H1 (cell line): Measurements from ENCODE around the gene REPS1. TPM values are rescaled to one million over a fixed set of nuclear protein-coding genes. Genes with fewer than 3 reads are reported as not detected.

Experiments used
- CTCF ChIA-PET: fragments of 300-600 bp; sonication (Branson Sonifier 250); formaldehyde crosslinking; loops from one replicate; lab custom pipeline; 2021; ENCODE audit not compliant: partially characterized antibody; lab: Charles Lee
- POLR2A ChIA-PET: fragments of 300-600 bp; sonication (Branson Sonifier 250); formaldehyde crosslinking; loops from one replicate; lab custom pipeline; 2021; ENCODE audit warnings: inconsistent platforms; ENCODE audit not compliant: partially characterized antibody; lab: Charles Lee
- DNase-seq, 2 experiments: peaks; one replicate each; pipeline versions ENCODE4 v3.0.0 to v3.0.0-alpha.2; 2010 to 2022; ENCODE audit warnings: low spot score in 2 of 2, low read depth in 1 of 2, mixed read lengths in 1 of 2
- FAIRE-seq: peaks from 2 replicates; lab custom pipeline; 2011; peaks lifted over from hg19 to GRCh38; lab: Jason Lieb, UNC
- H2AFZ ChIP-seq: 2 replicates; pipeline ENCODE4 v1.8.1; 2012; ENCODE audit warnings: low read length, inconsistent platforms
- H2AK5ac ChIP-seq: 2 replicates; pipeline ENCODE4 v1.6.1; 2013; ENCODE audit warnings: low read depth, low read length
- H2BK120ac ChIP-seq: replicated peaks from 2 replicates; pipeline ENCODE3; 2013; ENCODE audit warnings: low read depth, low read length, inconsistent platforms
- H2BK12ac ChIP-seq: 2 replicates; pipeline ENCODE4 v1.6.1; 2013; ENCODE audit warnings: low read depth, low read length
- H2BK15ac ChIP-seq: 2 replicates; pipeline ENCODE4 v1.6.1; 2013; ENCODE audit warnings: low read length
- H2BK20ac ChIP-seq: 2 replicates; pipeline ENCODE4 v1.6.1; 2013; ENCODE audit warnings: low read length
- H2BK5ac ChIP-seq: 2 replicates; pipeline ENCODE4 v1.6.1; 2013; ENCODE audit warnings: low read depth, low read length
- H3K14ac ChIP-seq: 2 replicates; pipeline ENCODE4 v1.6.1; 2013; ENCODE audit warnings: inconsistent platforms; ENCODE audit not compliant: insufficient read length
- H3K18ac ChIP-seq: 2 replicates; pipeline ENCODE4 v1.6.1; 2013; ENCODE audit warnings: low read length; ENCODE audit errors: extremely low read depth
- H3K23ac ChIP-seq: 2 replicates; pipeline ENCODE4 v1.6.1; 2013; ENCODE audit warnings: inconsistent platforms; ENCODE audit not compliant: insufficient read length
- H3K23me2 ChIP-seq: 2 replicates; pipeline ENCODE4 v1.6.1; 2013; ENCODE audit warnings: low read depth, low read length
- H3K27ac ChIP-seq: 2 replicates; pipeline ENCODE4 v1.6.1; 2011; ENCODE audit warnings: low read depth, low read length, inconsistent platforms
- H3K27me3 ChIP-seq, 4 experiments: replicated peaks in 1 of 4; 1 replicate in 1 of 4; 2 replicates in 3 of 4; pipeline versions ENCODE4 v1.6.1 to v1.8.1; 2011 to 2013; ENCODE audit warnings: low read length in 3 of 4, mild to moderate bottlenecking in 3 of 4, inconsistent platforms in 2 of 4, mixed read lengths in 2 of 4, moderate library complexity in 1 of 4; ENCODE audit not compliant: control insufficient read depth in 3 of 4, insufficient read depth in 3 of 4; ENCODE audit errors: extremely low read depth in 1 of 4
- H3K36me3 ChIP-seq, 4 experiments: 2 replicates each; pipeline versions ENCODE4 v1.6.1 to v1.8.1; 2011 to 2013; ENCODE audit warnings: mild to moderate bottlenecking in 4 of 4, low read length in 3 of 4, moderate library complexity in 2 of 4, control low read depth in 1 of 4, inconsistent platforms in 1 of 4; ENCODE audit not compliant: insufficient read depth in 4 of 4, control insufficient read depth in 2 of 4
- H3K4ac ChIP-seq: replicated peaks from 2 replicates; pipeline ENCODE3; 2013; ENCODE audit warnings: low read length, low read depth, mixed read lengths, inconsistent platforms; ENCODE audit not compliant: insufficient read length
- H3K4me1 ChIP-seq, 4 experiments: replicated peaks in 1 of 4; 1 replicate in 1 of 4; 2 replicates in 3 of 4; pipeline versions ENCODE4 v1.6.1 to v1.8.1; 2011 to 2013; ENCODE audit warnings: low read length in 3 of 4, inconsistent platforms in 2 of 4, mixed read lengths in 1 of 4; ENCODE audit not compliant: insufficient read depth in 4 of 4, control insufficient read depth in 3 of 4
- H3K4me2 ChIP-seq, 2 experiments: 2 replicates each; pipeline versions ENCODE4 v1.6.1 to v1.8.1; 2011 to 2013; ENCODE audit warnings: low read depth in 2 of 2, low read length in 2 of 2, control low read depth in 1 of 2, inconsistent platforms in 1 of 2, mild to moderate bottlenecking in 1 of 2; ENCODE audit not compliant: insufficient read depth in 1 of 2
- H3K4me3 ChIP-seq, 4 experiments: fragments of 200-600, 300-600 bp in 1 of 4; sonication (generic), shearing (Covaris generic), sonication (Bioruptor Twin) in 1 of 4; 2 replicates each; pipeline versions ENCODE4 v1.5.1 to v1.8.1; 2011 to 2016; ENCODE audit warnings: low read length in 4 of 4, low read depth in 3 of 4, control low read depth in 2 of 4, inconsistent platforms in 2 of 4, mild to moderate bottlenecking in 2 of 4, mixed read lengths in 1 of 4, moderate library complexity in 1 of 4; ENCODE audit not compliant: insufficient read depth in 2 of 4; ENCODE audit errors: extremely low read depth in 1 of 4
- H3K56ac ChIP-seq: replicated peaks from 2 replicates; pipeline ENCODE3; 2013; ENCODE audit warnings: low read depth, mild to moderate bottlenecking, mixed read lengths, low read length, inconsistent platforms; ENCODE audit not compliant: insufficient read length
- H3K79me1 ChIP-seq: 2 replicates; pipeline ENCODE4 v1.6.1; 2013; ENCODE audit warnings: low read depth, low read length, control low read depth
- H3K79me2 ChIP-seq, 2 experiments: 2 replicates each; pipeline versions ENCODE4 v1.6.1 to v1.8.1; 2012 to 2013; ENCODE audit warnings: low read length in 2 of 2, mild to moderate bottlenecking in 2 of 2, inconsistent platforms in 1 of 2; ENCODE audit not compliant: insufficient read depth in 2 of 2, control insufficient read depth in 1 of 2
- H3K9ac ChIP-seq, 4 experiments: replicated peaks in 1 of 4; 1 replicate in 1 of 4; 2 replicates in 3 of 4; pipeline versions ENCODE4 v1.6.1 to v1.8.1; 2011 to 2013; ENCODE audit warnings: low read depth in 3 of 4, low read length in 3 of 4, control low read depth in 2 of 4, mild to moderate bottlenecking in 2 of 4, moderate library complexity in 2 of 4, inconsistent platforms in 1 of 4; ENCODE audit errors: extremely low read depth in 1 of 4
- H3K9me3 ChIP-seq, 2 experiments: 2 replicates each; pipeline versions ENCODE4 v1.6.1 to v1.8.1; 2012 to 2013; ENCODE audit warnings: mild to moderate bottlenecking in 2 of 2, moderate library complexity in 2 of 2, control low read depth in 1 of 2, inconsistent platforms in 1 of 2, low read depth in 1 of 2, low read length in 1 of 2, mixed read lengths in 1 of 2; ENCODE audit not compliant: insufficient read depth in 2 of 2
- H4K20me1 ChIP-seq, 2 experiments: replicated peaks in 1 of 2; 2 replicates each; pipeline versions ENCODE3 to v1.8.1; 2011 to 2013; ENCODE audit warnings: inconsistent platforms in 2 of 2, low read length in 2 of 2, mild to moderate bottlenecking in 1 of 2; ENCODE audit not compliant: insufficient read depth in 2 of 2, control insufficient read depth in 1 of 2
- H4K5ac ChIP-seq: 2 replicates; pipeline ENCODE4 v1.6.1; 2013; ENCODE audit warnings: low read length, low read depth, mixed read lengths, inconsistent platforms; ENCODE audit not compliant: insufficient read length
- H4K8ac ChIP-seq: 2 replicates; pipeline ENCODE4 v1.8.0; 2013; ENCODE audit warnings: mild to moderate bottlenecking, moderate library complexity, low read length, inconsistent platforms; ENCODE audit not compliant: insufficient read depth; ENCODE audit errors: extremely low read depth
- H4K91ac ChIP-seq: replicated peaks from 2 replicates; pipeline ENCODE3; 2013; ENCODE audit warnings: low read length, mixed read lengths, inconsistent platforms; ENCODE audit not compliant: insufficient read length
- CREB1 ChIP-seq: IDR thresholded peaks from 2 replicates; pipeline ENCODE4 v1.6.1; 2012; ENCODE audit warnings: inconsistent platforms
- HDAC6 ChIP-seq: IDR thresholded peaks from one replicate; pipeline ENCODE4 v1.7.1; 2012; ENCODE audit warnings: low read depth, mild to moderate bottlenecking, inconsistent platforms, low read length, moderate library complexity
- POU5F1 ChIP-seq: IDR thresholded peaks from 2 replicates; pipeline ENCODE4 v1.6.1; 2011; ENCODE audit warnings: low read depth, mild to moderate bottlenecking, low read length, moderate library complexity
- TCF12 ChIP-seq: IDR thresholded peaks from 2 replicates; pipeline ENCODE4 v1.6.1; 2011; ENCODE audit warnings: low read depth, mild to moderate bottlenecking, low read length
- WGBS, 2 experiments: shearing (Covaris generic) in 1 of 2; methylation state at CpG; one replicate each; pipeline versions ENCODE4 v1.1.6 to v1.1.7; 2013 to 2015; ENCODE audit warnings: low lambda C conversion rate in 2 of 2, mixed read lengths in 2 of 2, inconsistent platforms in 1 of 2, low coverage in 1 of 2, missing lambda C conversion rate in 1 of 2; ENCODE audit not compliant: insufficient replicate concordance in 2 of 2, insufficient coverage in 1 of 2, insufficient read length in 1 of 2; ENCODE audit errors: extremely low coverage in 1 of 2, missing lambda C conversion rate in 1 of 2; 5-methylcytosine and 5-hydroxymethylcytosine counted together
- polyA plus RNA-seq, 7 experiments: library from polyadenylated mRNA; depleted of rRNA in 3 of 7; stranded (reverse) in 5 of 7; unstranded in 2 of 7; fragments of >200 nt in 5 of 7; fragments of 200-250 nt in 2 of 7; gene quantifications; 1 replicate in 5 of 7; 2 replicates in 1 of 7; 4 replicates in 1 of 7; pipeline versions ENCODE4 v1.2.1 to v1.2.3, GENCODE V29; 2011 to 2013; ENCODE audit warnings: missing spikeins in 2 of 7, mixed read lengths in 2 of 7
- total RNA-seq: library from RNA; stranded (reverse); fragmentation: NEBNext Ultra II Directional; extraction: Animal tissue kit (Norgen Biotek cat#: 25700); gene quantifications from 2 replicates; pipeline ENCODE4 v1.2.1, GENCODE V29; 2021

Gene REPS1
- total and polyA plus RNA-seq, 2 of the 8 experiments (the other 6 are each of a cell fraction or from before 2014, with no cell fraction given) = 52.1 to 68.9 TPM

DNA sequence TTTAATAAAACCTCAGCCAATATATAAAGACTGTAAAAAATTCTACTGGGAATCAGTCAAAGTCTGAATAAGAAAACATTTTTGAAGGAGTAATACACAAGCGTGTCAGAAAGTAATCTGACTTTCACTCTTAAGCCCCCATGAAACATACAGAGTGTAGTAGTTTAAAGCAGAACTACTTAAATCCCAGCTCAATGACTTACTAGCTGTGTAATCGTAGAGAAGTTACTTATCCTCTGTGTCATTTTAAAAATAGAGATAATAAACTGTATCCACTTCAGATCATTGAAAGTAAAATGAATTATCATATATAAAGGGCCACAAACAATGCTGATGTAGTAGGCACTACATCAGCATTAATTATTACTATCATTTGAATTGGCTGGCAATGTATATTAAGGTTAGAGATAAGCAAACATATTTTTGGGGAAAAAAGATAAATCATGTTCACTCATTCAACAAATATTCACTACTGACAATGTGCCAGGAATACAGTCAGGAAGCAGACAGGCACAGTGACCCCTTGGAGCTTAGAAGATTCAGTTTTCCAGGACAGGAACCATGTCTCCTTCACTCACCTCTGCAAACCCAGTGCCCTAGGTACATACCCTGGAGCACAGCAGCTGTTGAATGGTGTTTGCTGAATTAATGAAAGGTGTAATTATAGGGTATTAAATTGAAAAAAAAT, 14.4 kb downstream of the REPS1 start:
- Histone ChIP-seq H4K5ac (no peak overlapping the region), H3K56ac (no peak overlapping the region), H3K9me3 (no peaks in the 10 kb centered on the region), H2BK5ac (no peak overlapping the region), H3K4me1 (peaks cover 3 to 23% (median 13%) of the 10 kb centered on the region in 4 experiments; a peak in 5 of 7 replicates), H3K79me1 (peaks cover 6% of the 10 kb centered on the region; the same call in 1 of the 2 replicates), H3K4ac (no peak overlapping the region), H3K18ac (no peak overlapping the region), H3K14ac (no peak overlapping the region), H3K27me3 (no peaks in the 10 kb centered on the region), H2BK120ac (no peak overlapping the region), H3K4me3 (no peak overlapping the region), H2BK20ac (no peak overlapping the region), H3K36me3 (no peaks in the 10 kb centered on the region), H3K27ac (no peak overlapping the region), H4K20me1 (peaks cover 2 to 7% of the 10 kb centered on the region in 2 experiments), H3K9ac (no peak overlapping the region), H3K4me2 (no peak overlapping the region), H2AK5ac (no peak overlapping the region), H2AFZ (no peak overlapping the region), H2BK12ac (no peak overlapping the region), H4K91ac (no peak overlapping the region), H3K23me2 (no peaks in the 10 kb centered on the region), H4K8ac (no peak overlapping the region), H3K23ac (no peak overlapping the region), H3K79me2 (peaks cover 23 to 100% of the 10 kb centered on the region in 2 experiments), H2BK15ac (no peak overlapping the region)
- 76% methylated on average over 2 of the region's 2 CpGs; no CpG with 5 or more reads in 1 of the 2 experiments for WGBS, 2 experiments
- DNase-seq (no peak), FAIRE-seq (no peak)
- no peak for TF ChIP-seq CREB1
- no peak for TF ChIP-seq HDAC6
- TF ChIP-seq POU5F1 = no peak
- no peak for TF ChIP-seq TCF12
- CTCF ChIA-PET = interaction anchor here (0.7 to 1.8 kb wide), 2 partner anchors 13 to 22 kb away, joined by 4 read pairs; no protein-coding TSS in a partner anchor
- POLR2A ChIA-PET = interaction anchor here (4.3 kb wide), 1 partner anchor 14 kb away, joined by 20 read pairs; the partner anchor contains the start of gene REPS1
